GM04504 (cell line): ENCODE results near the gene HEXB.

Experiments
- DNase-seq: peaks from one replicate; pipeline ENCODE4 v3.0.0-alpha.2; 2012; ENCODE audit warnings: low read depth

Gene HEXB

DNA sequence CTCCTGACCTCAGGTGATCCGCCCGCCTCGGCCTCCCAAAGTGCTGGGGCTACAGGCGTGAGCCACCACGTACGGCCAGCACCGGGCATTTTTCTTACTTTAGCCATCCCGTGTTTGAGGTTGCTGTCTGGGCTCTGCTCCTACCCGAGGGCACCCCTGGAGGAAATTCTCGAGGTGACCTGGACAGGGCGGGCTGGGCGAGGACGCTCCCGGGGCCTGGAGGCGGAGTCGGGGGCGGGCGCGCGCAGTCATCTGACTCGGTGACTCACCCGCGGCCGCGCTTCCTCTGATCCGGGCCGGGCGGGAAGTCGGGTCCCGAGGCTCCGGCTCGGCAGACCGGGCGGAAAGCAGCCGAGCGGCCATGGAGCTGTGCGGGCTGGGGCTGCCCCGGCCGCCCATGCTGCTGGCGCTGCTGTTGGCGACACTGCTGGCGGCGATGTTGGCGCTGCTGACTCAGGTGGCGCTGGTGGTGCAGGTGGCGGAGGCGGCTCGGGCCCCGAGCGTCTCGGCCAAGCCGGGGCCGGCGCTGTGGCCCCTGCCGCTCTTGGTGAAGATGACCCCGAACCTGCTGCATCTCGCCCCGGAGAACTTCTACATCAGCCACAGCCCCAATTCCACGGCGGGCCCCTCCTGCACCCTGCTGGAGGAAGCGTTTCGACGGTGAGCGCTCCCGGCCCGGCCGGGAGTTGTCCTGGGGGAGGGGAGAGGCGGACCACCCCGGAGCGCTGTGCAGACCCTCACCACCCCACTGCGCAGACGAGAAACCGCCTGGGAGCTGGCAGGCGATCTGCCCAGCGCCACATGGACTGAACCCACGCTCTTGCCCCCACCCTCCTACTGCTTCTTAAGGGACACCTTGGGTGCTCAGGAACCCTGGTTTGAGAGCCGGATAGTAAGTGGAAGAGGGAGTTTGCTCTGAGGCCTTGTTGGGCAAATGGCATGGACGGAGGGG, at the start of gene HEXB:
TSS of gene HEXB (plus strand) at position 334 of the 952 bp plus-strand sequence. CDS start at position 362, 28 bp downstream.
- peak; percentile 57 for DNase-seq

DNA sequence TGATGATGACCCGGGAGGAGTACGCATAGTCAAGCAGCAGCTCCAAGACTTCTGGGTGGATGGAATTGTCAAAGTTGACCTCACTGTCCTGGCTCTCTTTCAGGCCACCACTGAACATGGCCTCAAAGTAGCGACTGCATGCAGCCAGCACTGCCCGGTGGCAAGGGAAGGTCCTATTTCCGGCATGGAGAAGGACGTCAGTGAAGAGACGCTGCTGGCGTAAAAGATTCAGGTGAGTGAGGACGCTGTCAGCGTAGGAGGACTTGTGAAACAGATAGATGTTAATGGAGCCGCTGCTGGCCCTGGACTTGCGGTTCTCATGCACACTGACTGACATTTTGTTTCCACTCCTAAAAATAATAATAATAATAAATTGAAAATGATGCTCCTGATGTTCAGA, 48.9 kb upstream of the HEXB start:
- no peak for DNase-seq

DNA sequence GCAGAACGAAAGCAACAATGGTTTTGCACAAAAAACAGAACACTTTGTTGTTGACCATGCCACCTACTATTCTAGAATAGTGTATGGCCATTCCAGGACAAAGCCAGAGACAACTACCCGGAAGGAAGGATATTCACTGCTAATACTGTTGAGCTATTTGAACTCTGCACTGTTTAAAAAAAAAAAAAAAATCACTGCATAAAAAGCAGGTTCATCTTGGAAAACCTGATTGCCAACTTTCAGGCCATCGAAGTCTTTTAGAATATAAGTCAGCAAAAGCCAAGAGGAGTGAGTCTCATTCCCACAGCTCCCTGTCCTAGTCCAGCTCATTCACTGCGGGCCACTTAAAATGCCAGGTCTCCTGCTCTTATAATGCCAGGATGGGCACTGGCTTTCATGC, 48.5 kb upstream of the HEXB start:
- no peak for DNase-seq

DNA sequence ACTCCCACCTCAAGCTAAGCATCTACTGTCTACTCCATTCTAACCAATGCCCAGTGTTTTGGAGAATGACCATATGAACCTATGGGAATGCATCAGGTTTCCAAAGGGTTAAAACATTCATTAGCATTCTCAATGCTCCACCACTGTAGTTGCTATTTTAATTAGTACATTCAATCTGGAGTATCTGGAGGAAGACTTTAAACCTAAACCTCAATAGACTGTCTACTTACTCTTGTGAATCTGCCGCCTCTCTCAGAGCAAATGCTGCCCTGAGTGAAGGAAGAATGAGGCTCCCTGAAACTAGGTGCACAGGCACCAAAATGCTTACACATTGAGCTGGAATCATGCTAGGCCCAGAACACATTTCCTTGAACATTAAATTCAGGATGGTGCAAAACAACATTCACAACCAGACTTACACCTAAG, 46.5 kb upstream of the HEXB start:
- no peak for DNase-seq

DNA sequence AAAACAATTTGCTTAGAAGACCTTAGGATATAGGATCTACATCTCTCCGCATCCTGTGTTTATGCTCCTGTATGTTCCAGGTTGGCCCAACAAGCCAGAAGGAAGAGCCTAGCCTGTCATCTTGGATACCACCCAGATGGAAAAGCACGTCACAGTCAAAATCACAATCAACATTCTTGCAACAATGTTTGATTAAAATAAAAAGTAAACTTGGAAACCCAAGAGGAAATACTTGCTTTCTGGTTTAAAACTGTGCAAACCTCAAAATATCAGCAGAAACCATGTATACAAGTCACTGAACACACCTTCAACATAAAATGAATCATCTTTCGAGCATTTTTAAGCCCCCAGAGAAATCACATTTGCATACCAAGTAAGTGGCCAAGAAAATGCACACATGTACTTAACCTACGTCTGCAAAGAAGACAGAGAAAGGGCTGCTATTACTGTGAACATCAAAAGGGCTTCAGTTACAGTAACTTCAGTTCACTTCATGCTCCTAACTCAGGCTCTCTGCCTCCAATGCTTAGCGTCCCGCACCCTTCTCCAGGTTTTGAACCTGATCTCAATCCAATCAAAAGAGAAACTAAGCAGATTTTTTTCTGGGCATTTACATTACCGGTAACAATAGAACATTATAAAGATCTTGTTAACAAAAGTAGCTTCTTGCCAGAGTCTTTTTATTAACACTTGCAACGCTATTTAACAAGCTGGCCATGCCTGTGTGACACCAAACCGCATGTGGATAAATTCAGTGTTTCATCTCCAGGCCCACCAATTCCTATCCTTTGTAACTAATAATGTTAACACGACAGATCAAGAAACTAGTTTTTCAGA, 45.8 kb upstream of the HEXB start:
- no peak for DNase-seq

DNA sequence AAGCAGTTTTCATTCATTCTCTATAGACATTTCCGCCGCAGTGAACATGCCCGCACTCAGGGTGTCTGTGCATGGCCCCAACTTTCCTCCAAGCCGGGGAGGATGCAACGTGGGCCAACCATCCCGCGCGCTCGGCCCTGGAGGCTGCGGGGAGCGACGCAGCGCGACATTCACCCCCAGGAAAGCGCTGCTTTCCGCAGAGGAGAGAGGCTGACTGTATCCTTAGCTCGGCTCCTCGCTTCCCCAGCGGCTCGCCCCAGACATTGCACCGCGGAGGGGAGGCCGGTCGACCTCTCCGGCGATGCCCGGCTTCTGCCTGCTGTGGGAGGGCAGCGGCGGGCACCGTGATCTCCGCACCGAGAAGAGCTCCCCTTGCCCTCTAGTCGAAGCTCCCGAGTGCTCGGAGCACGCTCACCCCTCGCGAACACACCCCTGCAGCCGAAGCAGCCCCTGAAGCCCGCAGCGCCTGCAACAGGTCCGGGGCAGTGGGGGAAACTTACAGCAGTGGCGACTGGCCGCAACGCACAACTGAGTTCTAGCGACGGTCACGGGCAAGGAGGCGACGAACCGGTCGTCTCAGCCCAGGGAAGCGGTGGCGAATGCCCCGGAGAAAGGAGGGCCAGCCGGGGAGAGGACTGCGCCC, 45.1 kb upstream of the HEXB start:
- no peak for DNase-seq

DNA sequence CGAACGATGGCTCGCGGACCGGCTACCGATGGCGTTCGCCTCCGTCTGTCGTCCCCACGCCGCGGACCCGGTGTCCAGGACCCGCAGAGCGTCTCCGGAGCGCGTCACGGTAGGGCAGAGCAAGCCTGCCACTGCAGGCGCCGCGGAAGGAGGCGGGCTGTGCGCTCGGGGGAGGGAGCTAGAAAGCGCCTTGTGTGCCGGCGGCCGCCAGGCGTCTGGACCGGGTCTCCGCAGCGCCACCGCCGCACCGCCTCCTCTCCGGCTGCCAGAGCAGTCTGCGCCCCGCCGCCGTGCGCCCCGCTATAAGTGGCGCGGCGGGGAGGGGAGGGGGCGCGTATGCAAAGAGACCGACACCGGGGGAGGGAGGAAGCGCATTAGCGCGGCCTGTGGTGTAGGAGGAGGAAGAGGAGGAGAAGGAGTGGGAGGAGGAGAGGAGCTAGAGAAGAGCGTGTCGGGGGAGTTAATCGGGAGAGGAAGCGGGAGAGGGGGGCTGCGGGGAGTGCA, 44.5 kb upstream of the HEXB start, which contains the start of gene ENC1:
TSS of gene ENC1 (minus strand) at position 279 of the 504 bp plus-strand sequence. CDS start 4,243 bp downstream, outside the sequence.
- DNase-seq, result peak; percentile 69

DNA sequence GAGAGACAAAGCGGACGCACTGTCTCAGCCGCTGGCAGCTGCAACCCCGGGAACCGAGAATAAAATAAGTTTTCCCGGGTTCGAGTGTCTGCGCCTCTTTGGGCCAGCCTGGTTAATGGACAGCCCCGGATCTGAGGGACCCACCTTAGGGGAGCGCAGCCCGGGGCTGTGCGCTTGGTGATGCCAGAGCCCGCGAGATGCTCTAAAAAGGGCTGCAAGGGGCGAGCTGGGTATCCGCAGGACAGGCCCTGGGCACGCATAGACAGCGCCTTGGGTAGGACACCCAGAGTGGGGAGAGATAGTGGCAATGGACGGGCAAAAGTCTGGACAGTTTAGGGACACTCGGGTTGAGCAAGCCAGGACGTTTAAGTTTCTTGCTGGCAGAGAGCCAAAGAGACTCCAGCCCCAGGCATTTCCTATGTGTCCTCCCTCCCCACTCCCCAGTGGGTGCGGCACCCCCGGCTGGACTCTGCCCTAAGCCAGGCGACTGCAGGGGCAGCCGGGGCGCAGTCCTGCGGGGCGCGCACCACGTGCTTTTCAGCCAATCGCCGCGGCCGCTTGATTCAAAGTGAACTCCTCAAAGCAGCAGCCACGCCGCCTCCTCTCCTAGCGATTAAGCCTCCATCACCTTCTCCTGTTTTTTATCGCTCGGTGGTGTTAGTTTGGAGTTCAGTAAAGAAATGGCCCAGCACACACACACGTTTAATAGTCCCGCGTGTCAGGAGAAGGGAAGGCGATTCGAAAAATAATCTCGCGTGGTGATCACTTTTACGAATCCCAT, 43.9 kb upstream of the HEXB start:
- peak; percentile 35 for DNase-seq

DNA sequence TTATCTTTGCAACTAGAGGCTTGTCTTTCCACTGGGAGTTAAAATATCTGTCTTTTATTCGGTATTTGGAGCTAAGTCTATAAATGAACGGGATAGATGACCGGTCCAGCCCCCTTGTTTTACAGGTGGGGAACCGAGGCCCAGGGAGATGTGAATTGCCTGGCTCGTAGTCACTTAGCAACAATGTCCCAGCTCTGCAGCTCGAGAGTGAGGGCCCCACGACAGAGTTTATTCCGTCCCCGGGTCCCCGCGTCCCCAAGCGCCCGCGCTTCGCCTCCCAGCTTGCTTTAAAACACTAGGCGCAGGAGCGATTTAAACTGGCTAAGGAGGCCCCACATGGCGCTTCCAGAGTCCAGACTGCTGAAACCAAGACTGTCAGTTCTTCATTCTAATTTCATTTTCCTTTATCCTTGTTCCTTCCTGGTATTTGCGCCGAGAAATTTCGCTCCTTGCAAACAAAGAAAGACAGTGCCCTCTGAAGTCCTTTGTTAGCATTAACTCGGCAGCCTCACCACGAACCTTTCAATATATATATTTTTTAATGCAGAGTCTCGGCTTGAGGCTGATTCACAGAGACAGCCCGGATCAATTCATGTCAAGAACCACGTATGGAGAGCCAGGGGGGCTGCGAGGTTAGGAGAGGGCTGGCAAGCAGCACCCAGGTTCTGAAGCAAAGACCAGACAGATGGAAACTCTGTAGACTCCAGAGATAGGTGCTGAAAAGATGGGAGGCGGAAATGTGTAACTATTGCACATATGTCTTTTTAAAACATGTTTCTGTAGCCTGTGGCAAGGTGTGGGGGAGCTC, 43.1 kb upstream of the HEXB start:
- peak; percentile 69 for DNase-seq

DNA sequence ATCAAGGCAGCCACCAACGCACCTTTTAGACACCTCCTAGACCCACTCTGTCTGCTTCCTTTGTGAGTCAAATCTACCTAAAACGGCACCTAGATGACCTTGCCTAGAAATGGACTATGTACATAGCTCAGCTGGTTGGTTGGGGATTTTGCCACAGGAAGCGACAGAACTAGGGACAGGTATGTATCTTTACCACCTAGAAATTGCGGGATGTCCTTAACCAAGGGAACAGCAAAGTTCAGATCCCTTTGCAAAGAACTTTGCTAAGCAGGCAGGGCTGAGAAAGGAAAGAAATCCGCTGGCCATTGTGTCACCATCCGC, 42.5 kb upstream of the HEXB start:
- DNase-seq, result no peak

DNA sequence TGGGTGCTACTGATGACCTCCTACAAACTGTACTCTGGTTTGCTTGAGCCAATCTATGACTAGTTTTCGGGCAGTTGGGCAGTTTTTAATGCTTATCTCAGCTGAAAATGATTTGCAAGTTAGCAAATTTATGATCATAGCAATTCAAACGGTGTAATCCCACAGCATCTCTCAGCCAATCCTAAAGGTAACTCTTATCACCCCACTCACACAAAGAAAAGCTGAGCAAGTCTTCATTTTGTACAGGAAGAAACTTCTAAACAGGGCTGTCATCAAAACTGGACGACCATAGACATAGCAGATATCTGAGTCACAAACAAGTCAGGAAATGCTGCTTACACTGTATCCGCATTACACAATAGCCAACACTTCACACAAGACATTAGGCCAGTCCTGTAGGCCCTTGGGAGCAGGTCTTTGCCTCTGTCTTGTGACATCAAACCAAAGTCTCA, 41.9 kb upstream of the HEXB start:
- DNase-seq, result peak; percentile 83

DNA sequence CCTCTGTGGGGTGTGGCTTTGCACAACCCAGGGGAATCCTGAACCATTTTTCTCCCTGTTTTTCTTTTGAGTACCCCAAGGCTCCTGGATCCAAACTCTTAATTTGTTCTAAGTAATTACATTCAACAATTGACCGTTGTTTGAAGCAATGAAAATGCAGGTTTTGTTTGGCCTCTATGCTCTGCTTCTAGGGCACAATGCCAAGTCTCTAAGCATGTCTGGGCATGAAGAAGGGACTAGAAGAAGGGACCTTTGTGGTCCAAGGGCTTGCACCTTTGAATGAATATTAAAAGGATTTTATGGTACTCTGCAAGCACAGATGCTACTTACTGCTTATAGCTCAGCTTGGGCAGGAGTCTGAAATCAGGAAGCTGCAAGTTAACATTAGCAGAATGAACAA, 37.9 kb upstream of the HEXB start:
- DNase-seq, result no peak

DNA sequence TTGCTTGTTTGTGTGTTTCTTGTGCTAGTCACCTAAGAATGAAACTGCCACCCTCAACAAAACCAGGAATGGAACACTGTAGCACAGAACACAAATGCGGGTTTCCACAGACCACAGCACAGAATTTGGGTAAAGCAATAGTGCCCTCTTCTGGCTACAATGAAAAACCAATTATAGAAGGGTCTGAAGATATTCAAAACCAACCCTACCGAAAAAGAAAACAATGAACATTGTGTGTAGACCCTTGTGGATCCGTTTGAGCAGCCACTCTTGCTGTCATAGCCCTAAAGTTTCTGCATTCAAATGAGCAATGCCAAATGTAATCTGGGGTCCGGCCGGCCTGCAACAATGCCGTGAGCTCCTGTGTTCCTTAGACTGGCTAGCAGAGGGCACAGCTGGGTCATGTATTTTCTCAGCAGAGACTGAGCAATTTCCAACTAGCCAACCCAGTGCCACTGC, 36.2 kb upstream of the HEXB start:
- no peak for DNase-seq

DNA sequence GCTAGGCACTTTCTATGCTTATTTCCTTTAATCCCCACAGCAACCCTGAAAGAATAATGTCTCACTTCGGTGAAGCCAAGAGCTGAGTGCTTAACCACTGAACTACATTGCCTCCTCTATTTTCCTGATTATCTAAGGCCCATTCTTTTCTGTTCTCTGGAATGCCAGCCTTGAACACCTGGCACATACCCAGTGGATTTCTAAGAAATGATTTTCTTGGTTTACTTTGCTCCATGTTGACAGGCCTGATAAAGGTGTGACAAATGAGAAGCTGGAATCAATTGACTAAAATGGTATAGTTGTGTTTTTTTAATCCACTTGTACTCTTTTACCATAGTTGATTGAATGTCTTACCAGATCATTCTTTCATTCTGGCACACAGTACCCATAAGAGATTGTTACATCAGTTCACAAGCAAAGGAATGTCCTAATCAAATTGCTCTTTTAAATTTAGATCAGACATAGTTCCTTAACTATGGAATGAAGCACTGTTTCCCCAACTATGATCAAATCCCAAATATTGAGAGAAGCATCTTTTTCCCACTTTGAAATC, 35.5 kb upstream of the HEXB start:
- no peak for DNase-seq

DNA sequence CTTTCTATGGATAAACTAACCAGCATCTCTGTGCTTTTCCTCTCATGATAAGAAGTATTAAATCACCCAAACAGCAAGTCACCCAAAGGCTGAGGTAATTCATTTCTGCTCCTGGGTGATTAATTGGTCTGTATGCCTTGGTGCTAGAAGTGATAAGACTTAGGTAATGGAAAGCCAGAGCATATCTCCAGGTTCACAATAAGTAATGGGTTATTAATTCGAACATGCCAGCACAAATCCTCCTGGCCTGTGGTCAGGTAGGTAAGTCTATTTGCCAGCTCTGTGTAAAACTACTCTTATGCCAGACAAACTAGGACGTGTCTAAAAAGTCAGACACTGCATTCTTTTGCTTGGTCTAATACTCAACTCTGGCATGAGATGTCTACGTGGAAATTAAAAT, 33.3 kb upstream of the HEXB start:
- no peak for DNase-seq

DNA sequence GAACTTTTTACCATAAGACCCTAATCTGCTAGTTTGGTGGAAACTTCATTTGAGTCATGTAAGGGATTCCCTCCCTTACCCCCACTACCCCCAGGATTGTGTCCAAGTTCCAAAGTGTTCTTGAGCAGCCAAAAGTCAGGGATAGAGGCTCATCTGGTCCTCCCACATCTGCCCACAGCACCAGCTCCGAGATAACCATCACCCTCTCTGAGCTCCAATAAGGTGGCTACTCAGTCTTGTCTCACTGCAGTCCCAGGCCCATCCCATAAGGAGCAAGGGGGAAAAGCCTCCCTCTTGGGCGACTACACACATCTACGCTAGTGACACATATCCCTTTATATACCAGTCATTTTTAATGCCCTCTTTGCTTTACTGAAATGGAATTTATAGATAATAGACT, 32.5 kb upstream of the HEXB start:
- no peak for DNase-seq

DNA sequence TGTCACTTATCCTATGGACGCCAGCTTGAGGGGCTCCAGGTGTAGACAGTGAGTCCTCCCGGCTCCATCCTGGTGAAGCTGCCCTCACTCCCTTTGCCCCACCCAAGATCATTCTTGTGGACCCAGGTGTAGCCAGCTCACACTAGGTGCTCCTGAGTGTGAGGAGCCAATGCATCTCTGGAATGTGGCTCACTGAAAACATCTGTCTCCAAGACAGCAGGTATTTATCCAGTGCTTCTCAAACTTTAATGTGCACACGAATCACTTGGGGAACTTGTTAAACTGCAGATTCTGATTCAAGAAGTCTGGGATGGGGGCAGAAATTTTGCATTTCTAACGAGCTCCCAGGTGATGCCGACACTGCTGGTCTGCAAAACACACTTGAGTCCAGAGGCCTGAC, 31.0 kb upstream of the HEXB start:
- DNase-seq, result no peak

DNA sequence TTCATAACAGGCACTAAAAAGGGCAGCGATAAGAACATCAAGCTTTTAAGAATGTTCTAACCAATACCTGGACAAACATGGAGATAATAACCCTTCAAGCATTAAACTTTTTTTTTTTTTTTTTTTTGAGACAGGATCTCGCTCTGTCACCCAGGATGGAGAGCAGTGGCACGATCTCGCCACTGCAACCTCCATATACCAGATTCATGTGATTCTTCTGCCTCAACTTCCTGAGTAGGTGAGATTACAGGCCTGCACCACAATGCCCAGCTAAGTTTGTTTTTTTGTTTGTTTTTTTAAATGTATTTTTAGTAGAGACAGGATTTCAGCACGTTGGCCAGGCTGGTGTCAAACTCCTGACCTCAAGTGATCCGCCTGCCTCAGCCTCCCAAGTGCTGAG, 29.8 kb upstream of the HEXB start:
- DNase-seq, result no peak

DNA sequence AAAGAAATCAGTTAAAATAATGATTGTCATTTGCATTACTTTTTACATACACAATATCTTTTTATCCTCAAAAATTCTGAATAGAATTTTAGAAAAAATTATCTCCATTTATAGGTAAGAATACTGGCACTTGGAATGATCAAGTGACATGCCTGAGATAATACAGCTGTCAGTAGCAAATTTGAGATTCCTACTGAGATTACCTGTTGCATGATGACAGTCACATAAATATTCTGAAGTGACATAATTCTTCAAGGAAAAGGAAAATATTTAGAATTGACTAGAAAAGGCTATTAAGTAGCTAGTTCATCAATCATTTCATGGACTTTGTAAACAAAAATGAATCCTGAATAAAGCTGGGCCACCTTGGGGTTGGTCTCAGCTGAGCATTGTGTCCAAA, 29.3 kb upstream of the HEXB start:
- no peak for DNase-seq

DNA sequence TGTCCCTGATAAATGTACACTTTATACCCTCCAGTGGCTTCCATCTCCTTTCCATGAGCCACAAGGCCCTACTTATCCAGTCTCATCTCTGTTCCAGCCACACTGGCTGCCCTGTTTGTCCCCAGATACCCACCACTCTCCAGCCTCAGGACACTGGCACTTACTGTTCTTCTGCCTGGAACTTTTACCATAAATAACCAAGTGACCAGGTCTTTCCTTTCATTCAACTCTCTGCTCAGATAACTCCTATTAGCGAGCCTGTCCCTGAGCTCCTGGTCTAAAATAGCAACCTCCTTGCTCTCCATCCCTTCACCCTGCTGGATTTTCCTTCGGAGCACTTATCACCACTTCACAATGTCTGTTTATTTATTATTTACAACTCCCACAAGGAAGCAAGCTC, 27.9 kb upstream of the HEXB start:
- no peak for DNase-seq
